ENCODE measurements around the gene SLC35D1.

GRCh38 chr1:67018574-67018973 lies 35.4 kb downstream of the SLC35D1 start:
- TF ChIP-seq CTCF (IDR thresholded peaks at IDR 0.05 in 4 of 5, conservative IDR thresholded peaks at IDR 0.05 in 1 of 5), result no peak
- TF ChIP-seq POLR2A (IDR thresholded peaks at IDR 0.05), result no peak

Data from gastrocnemius medialis (tissue), 4 donors.